WTC11 (cell line): ENCODE data around the gene NOPCHAP1.

Experiments used
- EMX1 ChIP-seq: fragments of 250-450 bp; sonication (Bioruptor Pico); IDR thresholded peaks from 2 replicates; pipeline ENCODE4 v1.8.0; 2021; ENCODE audit warnings: mild to moderate bottlenecking
- ETV6 ChIP-seq: sonication (generic); formaldehyde crosslinking; IDR thresholded peaks from 2 replicates; pipeline ENCODE4 v1.8.1; 2022; ENCODE audit warnings: mild to moderate bottlenecking, missing genetic modification reagents
- JUN ChIP-seq: sonication (generic); formaldehyde crosslinking; IDR thresholded peaks from 2 replicates; pipeline ENCODE4 v1.8.0; 2023; ENCODE audit warnings: mild to moderate bottlenecking, missing genetic modification reagents
- NR2C2 ChIP-seq: sonication (generic); formaldehyde crosslinking; IDR thresholded peaks from 2 replicates; pipeline ENCODE4 v1.8.0; 2022; ENCODE audit warnings: mild to moderate bottlenecking, missing genetic modification reagents
- TCF7 ChIP-seq: sonication (generic); formaldehyde crosslinking; IDR thresholded peaks from 2 replicates; pipeline ENCODE4 v1.8.0; 2022; ENCODE audit warnings: mild to moderate bottlenecking, low read depth, missing genetic modification reagents, moderate library complexity
- ZBTB21 ChIP-seq: sonication (generic); formaldehyde crosslinking; IDR thresholded peaks from 2 replicates; pipeline ENCODE4 v1.8.1; 2023; ENCODE audit warnings: mild to moderate bottlenecking, missing genetic modification reagents, borderline replicate concordance
- TF ChIP-seq, protein P1 (sequence below): fragments of 200-600 bp; IDR thresholded peaks from 2 replicates; pipeline ENCODE4 v1.8.0; 2022; ENCODE audit warnings: antibody characterized with exemption
- TF ChIP-seq, protein P2 (sequence below): sonication (generic); formaldehyde crosslinking; IDR thresholded peaks from 2 replicates; pipeline ENCODE4 v1.8.0; 2022; ENCODE audit warnings: mild to moderate bottlenecking, missing genetic modification reagents

DNA sequence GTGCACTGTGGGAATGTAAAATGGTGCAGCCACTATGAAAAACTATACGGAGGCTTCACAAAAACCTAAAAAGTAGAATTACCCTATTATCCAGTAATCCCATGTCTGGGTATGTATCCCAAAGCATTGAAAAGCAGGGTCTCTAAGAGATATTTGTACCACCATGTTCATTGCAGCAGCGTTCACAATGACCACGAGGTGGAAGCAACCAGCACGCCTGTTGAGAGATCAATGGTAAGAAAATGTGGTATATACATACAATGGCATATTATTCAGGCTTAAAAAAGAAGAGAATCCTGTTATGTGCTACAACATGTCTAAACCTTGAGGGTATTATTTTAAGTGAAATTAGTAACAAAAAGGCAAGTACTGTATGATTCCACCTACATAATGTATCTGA, 910 bp upstream of the NOPCHAP1 start:
- TF ChIP-seq TCF7 (CRISPR knock-in tag), result no peak
- TF ChIP-seq EMX1 (CRISPR knock-in tag), result no peak
- TF ChIP-seq, protein P1, sequence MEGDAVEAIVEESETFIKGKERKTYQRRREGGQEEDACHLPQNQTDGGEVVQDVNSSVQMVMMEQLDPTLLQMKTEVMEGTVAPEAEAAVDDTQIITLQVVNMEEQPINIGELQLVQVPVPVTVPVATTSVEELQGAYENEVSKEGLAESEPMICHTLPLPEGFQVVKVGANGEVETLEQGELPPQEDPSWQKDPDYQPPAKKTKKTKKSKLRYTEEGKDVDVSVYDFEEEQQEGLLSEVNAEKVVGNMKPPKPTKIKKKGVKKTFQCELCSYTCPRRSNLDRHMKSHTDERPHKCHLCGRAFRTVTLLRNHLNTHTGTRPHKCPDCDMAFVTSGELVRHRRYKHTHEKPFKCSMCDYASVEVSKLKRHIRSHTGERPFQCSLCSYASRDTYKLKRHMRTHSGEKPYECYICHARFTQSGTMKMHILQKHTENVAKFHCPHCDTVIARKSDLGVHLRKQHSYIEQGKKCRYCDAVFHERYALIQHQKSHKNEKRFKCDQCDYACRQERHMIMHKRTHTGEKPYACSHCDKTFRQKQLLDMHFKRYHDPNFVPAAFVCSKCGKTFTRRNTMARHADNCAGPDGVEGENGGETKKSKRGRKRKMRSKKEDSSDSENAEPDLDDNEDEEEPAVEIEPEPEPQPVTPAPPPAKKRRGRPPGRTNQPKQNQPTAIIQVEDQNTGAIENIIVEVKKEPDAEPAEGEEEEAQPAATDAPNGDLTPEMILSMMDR, result no peak
- TF ChIP-seq, protein P2, sequence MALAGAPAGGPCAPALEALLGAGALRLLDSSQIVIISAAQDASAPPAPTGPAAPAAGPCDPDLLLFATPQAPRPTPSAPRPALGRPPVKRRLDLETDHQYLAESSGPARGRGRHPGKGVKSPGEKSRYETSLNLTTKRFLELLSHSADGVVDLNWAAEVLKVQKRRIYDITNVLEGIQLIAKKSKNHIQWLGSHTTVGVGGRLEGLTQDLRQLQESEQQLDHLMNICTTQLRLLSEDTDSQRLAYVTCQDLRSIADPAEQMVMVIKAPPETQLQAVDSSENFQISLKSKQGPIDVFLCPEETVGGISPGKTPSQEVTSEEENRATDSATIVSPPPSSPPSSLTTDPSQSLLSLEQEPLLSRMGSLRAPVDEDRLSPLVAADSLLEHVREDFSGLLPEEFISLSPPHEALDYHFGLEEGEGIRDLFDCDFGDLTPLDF (CRISPR knock-in tag), result no peak
- TF ChIP-seq ETV6 (CRISPR knock-in tag), result no peak
- no peak for TF ChIP-seq JUN (CRISPR knock-in tag)
- no peak for TF ChIP-seq NR2C2
- no peak for TF ChIP-seq ZBTB21
